Measurements from ENCODE around the gene THAP8. TPM values are rescaled to one million over a fixed set of nuclear protein-coding genes. Genes with fewer than 3 reads are reported as not detected.
A peak's percentile ranks its signal among the peaks of the same experiment; 100 is the strongest.

THAP8 gene
- total RNA-seq, 1 donor from 2014 or later = 6.0 TPM

GRCh38 chr19:36058481-36059179 lies 4.5 kb upstream of the THAP8 start:
- DNase-seq (ENCODE audit: low read depth) (no peak), FAIRE-seq (no peak)
- Mint-ChIP-seq H3K4me3 (ENCODE audit: unreplicated experiment) (no peak overlapping the region), H3K27ac (ENCODE audit: unreplicated experiment) (no peak overlapping the region), H3K27me3 (ENCODE audit: low read depth, unreplicated experiment) (no peaks in the 10 kb centered on the region), H3K36me3 (ENCODE audit: low read depth, unreplicated experiment) (no peaks in the 10 kb centered on the region), H3K9me3 (ENCODE audit: unreplicated experiment) (no peaks in the 10 kb centered on the region), H3K4me1 (ENCODE audit: low read depth, unreplicated experiment) (no peaks in the 10 kb centered on the region)
- Histone ChIP-seq H3K9ac (ENCODE audit: low read length) (no peak overlapping the region), H3K9me3 (ENCODE audit: insufficient read depth, low read depth, low read length) (no peaks in the 10 kb centered on the region), H2AFZ (ENCODE audit: low read depth, low read length) (no peak overlapping the region), H3K27ac (ENCODE audit: low read depth, low read length) (no peak overlapping the region), H4K20me1 (ENCODE audit: insufficient read depth, low read length) (no peaks in the 10 kb centered on the region), H3K4me3 (ENCODE audit: insufficient read depth, low read depth, low read length) (no peak overlapping the region), H3K79me2 (ENCODE audit: insufficient read depth, low read length) (peaks cover 27% of the 10 kb centered on the region), H3K36me3 (ENCODE audit: insufficient read depth, low read length) (peaks cover 3% of the 10 kb centered on the region), H3K27me3 (ENCODE audit: insufficient read depth, low read length) (no peaks in the 10 kb centered on the region), H3K4me1 (ENCODE audit: insufficient read depth, low read length) (peaks cover under 1% of the 10 kb centered on the region), H3K4me2 (ENCODE audit: low read length) (no peak overlapping the region)
- TF ChIP-seq CTCF (IDR thresholded peaks at IDR 0.05; ENCODE audit: insufficient read depth, low read depth, low read length) (no peak), EZH2 (IDR thresholded peaks at IDR 0.05; ENCODE audit: insufficient read depth, low read length) (no peak)

- TF ChIP-seq CTCF (IDR thresholded peaks at IDR 0.05; ENCODE audit: insufficient read depth, low read depth, low read length) = no peak
- no peak for TF ChIP-seq EZH2 (IDR thresholded peaks at IDR 0.05; ENCODE audit: insufficient read depth, low read length)
- Histone ChIP-seq H3K4me3 (ENCODE audit: insufficient read depth, low read depth, low read length) (peak within 1 kb of the TSS; percentile 84), H3K36me3 (ENCODE audit: insufficient read depth, low read length) (peaks cover 3% of the 10 kb centered on the region), H3K9me3 (ENCODE audit: insufficient read depth, low read depth, low read length) (no peaks in the 10 kb centered on the region), H3K27me3 (ENCODE audit: insufficient read depth, low read length) (no peaks in the 10 kb centered on the region), H3K9ac (ENCODE audit: low read length) (peak within 1 kb of the TSS; percentile 83), H3K4me2 (ENCODE audit: low read length) (peak within 1 kb of the TSS; percentile 98), H4K20me1 (ENCODE audit: insufficient read depth, low read length) (no peaks in the 10 kb centered on the region), H3K4me1 (ENCODE audit: insufficient read depth, low read length) (peaks cover 3% of the 10 kb centered on the region), H3K79me2 (ENCODE audit: insufficient read depth, low read length) (peaks cover 27% of the 10 kb centered on the region), H2AFZ (ENCODE audit: low read depth, low read length) (peak within 1 kb of the TSS; percentile 85), H3K27ac (ENCODE audit: low read depth, low read length) (peak within 1 kb of the TSS; percentile 89)
- H3K27ac Mint-ChIP-seq (ENCODE audit: unreplicated experiment) = peak within 1 kb of the TSS; percentile 83
- no peak for FAIRE-seq
- H3K4me1 Mint-ChIP-seq (ENCODE audit: low read depth, unreplicated experiment) = no peaks in the 10 kb centered on the region
- H3K36me3 Mint-ChIP-seq (ENCODE audit: low read depth, unreplicated experiment) = peaks cover 2% of the 10 kb centered on the region
- H3K4me3 Mint-ChIP-seq (ENCODE audit: unreplicated experiment) = peak within 1 kb of the TSS; percentile 94
- no peaks in the 10 kb centered on the region for H3K9me3 Mint-ChIP-seq (ENCODE audit: unreplicated experiment)
- H3K27me3 Mint-ChIP-seq (ENCODE audit: low read depth, unreplicated experiment) = no peaks in the 10 kb centered on the region
- no peak for DNase-seq (ENCODE audit: low read depth)
These were observed 925 bp upstream of the THAP8 start, which contains the start of gene WDR62 for GRCh38 chr19:36054733-36055686. TSS of gene WDR62 (plus strand) at chr19:36054897. CDS start at chr19:36054972, 75 bp downstream.

All from astrocyte (in vitro differentiated cells and primary cell).